Transverse colon (tissue), 4 donors: Measurements from ENCODE around the gene HOXA2. TPM values are rescaled to one million over a fixed set of nuclear protein-coding genes. Genes with fewer than 3 reads are reported as not detected.

Experiments used
- DNase-seq: peaks from one replicate; pipeline ENCODE4 v3.0.0-alpha.2; 2019
- H3K27ac ChIP-seq, 4 donors: fragments of 200-600 bp; sonication (generic); 2 replicates each; pipeline ENCODE4 v1.5.1; 2016 to 2018; ENCODE audit warnings: inconsistent platforms in 4 of 4
- H3K27me3 ChIP-seq: fragments of 200-600 bp; sonication (generic); 2 replicates; pipeline ENCODE4 v1.5.1; 2017; ENCODE audit warnings: inconsistent platforms
- H3K36me3 ChIP-seq, 4 donors: fragments of 200-600 bp; sonication (generic); 2 replicates each; pipeline ENCODE4 v1.5.1; 2017 to 2019; ENCODE audit warnings: inconsistent platforms in 4 of 4
- H3K4me1 ChIP-seq, 4 donors: fragments of 200-600 bp; sonication (generic); 2 replicates each; pipeline ENCODE4 v1.5.1; 2017 to 2020; ENCODE audit warnings: inconsistent platforms in 4 of 4
- H3K4me3 ChIP-seq, 4 donors: fragments of 200-600 bp; sonication (generic); 1 replicate in 1 of 4; 2 replicates in 3 of 4; pipeline versions ENCODE4 v1.5.1 to v1.6.1; 2017 to 2019; ENCODE audit warnings: inconsistent platforms in 4 of 4
- H3K9me3 ChIP-seq, 2 donors: fragments of 200-600 bp; sonication (generic); 2 replicates each; pipeline ENCODE4 v1.5.1; 2017 to 2019; ENCODE audit warnings: inconsistent platforms in 2 of 2
- CTCF ChIP-seq, 5 experiments: fragments of 200-600 bp in 3 of 5; fragments of 450-650 bp in 2 of 5; sonication (generic) in 3 of 5; IDR thresholded peaks; 1 replicate in 2 of 5; 2 replicates in 3 of 5; pipeline ENCODE4 v1.5.1; 2016 to 2017; ENCODE audit warnings: antibody characterized with exemption in 5 of 5, inconsistent platforms in 3 of 5, mild to moderate bottlenecking in 2 of 5, moderate library complexity in 1 of 5
- EP300 ChIP-seq: sonication (generic); formaldehyde crosslinking; IDR thresholded peaks from one replicate; pipeline ENCODE4 v1.6.1; 2017; ENCODE audit warnings: antibody characterized with exemption, low read depth
- POLR2A ChIP-seq: fragments of 450-650 bp; IDR thresholded peaks from one replicate; pipeline ENCODE4 v1.6.1; 2016; ENCODE audit warnings: antibody characterized with exemption, mild to moderate bottlenecking, moderate library complexity
- POLR2AphosphoS5 ChIP-seq, 3 donors: sonication (generic); formaldehyde crosslinking; IDR thresholded peaks; one replicate each; pipeline ENCODE4 v1.6.1; 2016; ENCODE audit warnings: antibody characterized with exemption in 3 of 3
- WGBS, 2 donors: methylation state at CpG; one replicate each; pipeline ENCODE4 v1.1.5; 2018; ENCODE audit warnings: low coverage in 1 of 2; 5-methylcytosine and 5-hydroxymethylcytosine counted together
- in situ Hi-C, 4 donors: fragments of 200-750 bp; cut with MboI; loops; one replicate each; pipeline versions ENCODE4 v1.15.0 to v1.15.1; 2017; ENCODE audit warnings: low sequenced_read_pairs in 3 of 4, low pct_ligation_motif_present in 1 of 4, low pct_unique_long_range_greater_than_20kb in 1 of 4
- intact Hi-C: fragments of 100-400 bp; cut with DNase I; formaldehyde crosslinking; loops from one replicate; pipeline ENCODE4 v1.15.1; 2023; ENCODE audit warnings: low total_unique reads
- total RNA-seq, 4 donors: library from RNA; depleted of rRNA; stranded (reverse); fragments of >200 nt; gene quantifications; one replicate each; pipeline ENCODE4 v1.1.0, GENCODE V29; 2016

Gene HOXA2
- total RNA-seq, 4 donors from 2014 or later, result 2.7 to 16.1 (median 5.2) TPM

- Histone ChIP-seq H3K27ac (no peak overlapping the region), H3K36me3 (no peaks in the 10 kb centered on the region), H3K9me3 (no peaks in the 10 kb centered on the region), H3K27me3 (no peaks in the 10 kb centered on the region), H3K4me1 (no peaks in the 10 kb centered on the region), H3K4me3 (no peak overlapping the region)
- WGBS, 2 donors, result 86 to 89% methylated on average over 1 to 2 of the region's 2 CpGs
- no peak for DNase-seq
- TF ChIP-seq CTCF (IDR thresholded peaks at IDR 0.05) (no peak), POLR2A (no peak), EP300 (no peak), POLR2AphosphoS5 (IDR thresholded peaks at IDR 0.05) (no peak)
- intact Hi-C loops, result no loop called here
- in situ Hi-C loops, result no loop called here
These were observed 36.8 kb downstream of the HOXA2 start for GRCh38 chr7:27065709-27066108.

GRCh38 chr7:27064661-27065060 lies 37.8 kb downstream of the HOXA2 start:
- H3K36me3 ChIP-seq, result no peaks in the 10 kb centered on the region
- no peak for DNase-seq
- WGBS, 2 donors, result 60 to 87% methylated on average over 2 of the region's 2 CpGs
- no peak overlapping the region for H3K4me3 ChIP-seq
- intact Hi-C loops, result no loop called here
- in situ Hi-C loops, result no loop called here
- H3K27me3 ChIP-seq, result no peaks in the 10 kb centered on the region
- H3K9me3 ChIP-seq, result no peaks in the 10 kb centered on the region
- H3K4me1 ChIP-seq, result no peaks in the 10 kb centered on the region
- TF ChIP-seq EP300 (no peak), CTCF (IDR thresholded peaks at IDR 0.05) (no peak), POLR2A (no peak), POLR2AphosphoS5 (IDR thresholded peaks at IDR 0.05) (no peak)
- no peak overlapping the region for H3K27ac ChIP-seq

GRCh38 chr7:27064159-27064558 lies 38.3 kb downstream of the HOXA2 start:
- Histone ChIP-seq H3K4me1 (no peaks in the 10 kb centered on the region), H3K27me3 (no peaks in the 10 kb centered on the region), H3K4me3 (no peak overlapping the region), H3K36me3 (no peaks in the 10 kb centered on the region), H3K9me3 (no peaks in the 10 kb centered on the region), H3K27ac (no peak overlapping the region)
- DNase-seq, result no peak
- intact Hi-C loops, result no loop called here
- WGBS, 2 donors, result 33 to 100% methylated on average over 1 to 2 of the region's 2 CpGs
- in situ Hi-C loops, result no loop called here
- TF ChIP-seq EP300 (no peak), POLR2A (no peak), CTCF (IDR thresholded peaks at IDR 0.05) (no peak), POLR2AphosphoS5 (IDR thresholded peaks at IDR 0.05) (no peak)

GRCh38 chr7:27062946-27063345 lies 39.5 kb downstream of the HOXA2 start:
- TF ChIP-seq POLR2A, result no peak
- no peak for TF ChIP-seq EP300
- no peak for TF ChIP-seq POLR2AphosphoS5 (IDR thresholded peaks at IDR 0.05)
- no peak for TF ChIP-seq CTCF (IDR thresholded peaks at IDR 0.05)
- Histone ChIP-seq H3K27me3 (no peaks in the 10 kb centered on the region), H3K36me3 (no peaks in the 10 kb centered on the region), H3K4me3 (no peak overlapping the region), H3K4me1 (no peaks in the 10 kb centered on the region), H3K27ac (no peak overlapping the region), H3K9me3 (no peaks in the 10 kb centered on the region)
- DNase-seq, result no peak
- intact Hi-C loops (no loop called here), in situ Hi-C loops (no loop called here)
- 90 to 94% methylated on average over 2 to 4 of the region's 4 CpGs for WGBS, 2 donors
